ENCODE data around the gene CALN1. TPM values are rescaled to one million over a fixed set of nuclear protein-coding genes. Genes with fewer than 3 reads are reported as not detected.
"Not testable (repeated sequence)": the region's sequence is repeated elsewhere in the genome, so short reads cannot be mapped to it uniquely, and the experiment has no call there.

CALN1 gene
- polyA plus RNA-seq, 4 donors = under 0.01 to 0.07 (median 0.06) TPM; not detected in 1

DNA sequence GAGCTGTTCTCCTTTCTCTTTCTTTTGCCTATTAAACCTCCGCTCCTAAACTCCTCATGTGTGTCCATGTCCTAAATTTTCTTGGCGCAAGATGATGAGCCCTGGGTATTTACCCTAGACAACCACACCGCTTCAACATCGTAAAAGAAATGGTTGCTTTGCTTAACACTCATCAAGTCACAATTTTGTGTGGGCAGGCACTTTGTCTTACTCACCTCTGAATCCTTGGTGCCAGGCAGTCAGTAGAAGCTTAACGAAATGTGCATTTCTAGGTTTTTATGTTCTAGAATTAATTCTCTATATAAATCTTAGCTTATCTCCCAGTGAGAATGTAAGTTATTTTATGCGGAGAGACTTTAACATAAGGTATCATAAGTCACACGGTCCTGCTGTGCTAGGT is 478.7 kb downstream of the CALN1 start:
- no peaks in the 10 kb centered on the region for H3K4me1 ChIP-seq (ENCODE audit: control insufficient read depth in 3 of 3, insufficient read depth in 2 of 3, low read depth in 1 of 3, low read length in 2 of 3)
- no peaks in the 10 kb centered on the region for H3K36me3 ChIP-seq (ENCODE audit: control insufficient read depth in 3 of 3, insufficient read depth in 2 of 3, low read depth in 1 of 3, low read length in 3 of 3)
- no peak overlapping the region for H3K27ac ChIP-seq (ENCODE audit: low read depth in 1 of 3, low read length in 2 of 3)
- H3K4me3 ChIP-seq (ENCODE audit: low read depth in 1 of 3, low read length in 3 of 3) = no peak overlapping the region
- no peak for DNase-seq
- 89 to 90% (median 89%) methylated on average over 7 of the region's 7 CpGs for WGBS, 3 donors
- no peak for FAIRE-seq
- H3K27me3 ChIP-seq (ENCODE audit: control insufficient read depth in 3 of 3, insufficient read depth in 3 of 3, low read length in 3 of 3) = no peaks in the 10 kb centered on the region
- peaks cover 1 to 6% of the 10 kb centered on the region in 2 donors for H3K9me3 ChIP-seq (ENCODE audit: control insufficient read depth in 2 of 2, insufficient read depth in 1 of 2, low read depth in 1 of 2, low read length in 1 of 2)

DNA sequence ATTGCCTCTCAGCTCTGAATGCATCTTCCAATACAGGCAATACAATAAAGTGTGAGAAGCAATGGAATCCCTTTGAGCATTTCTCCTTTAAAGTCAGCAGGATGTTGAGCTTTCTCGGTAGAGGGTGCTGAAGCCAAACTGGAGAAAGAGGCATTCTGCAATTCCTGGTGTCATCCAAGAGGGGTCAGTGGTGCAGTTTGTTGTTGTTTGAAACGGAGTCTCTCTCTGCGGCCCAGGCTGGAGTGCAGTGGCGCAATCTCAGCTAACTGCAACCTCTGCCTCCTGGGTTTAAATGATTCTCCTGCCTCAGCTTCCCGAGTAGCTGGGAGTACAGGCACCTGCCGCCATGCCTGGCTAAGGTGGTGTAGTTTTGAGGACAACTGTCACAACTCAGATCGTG is 486.5 kb downstream of the CALN1 start:
- no peak overlapping the region for H3K27ac ChIP-seq (ENCODE audit: low read depth in 1 of 3, low read length in 2 of 3)
- no peaks in the 10 kb centered on the region for H3K27me3 ChIP-seq (ENCODE audit: control insufficient read depth in 3 of 3, insufficient read depth in 3 of 3, low read length in 3 of 3)
- FAIRE-seq (no peak), DNase-seq (no peak)
- WGBS, 3 donors = 63 to 76% (median 66%) methylated on average over 7 of the region's 7 CpGs
- no peaks in the 10 kb centered on the region for H3K36me3 ChIP-seq (ENCODE audit: control insufficient read depth in 3 of 3, insufficient read depth in 2 of 3, low read depth in 1 of 3, low read length in 3 of 3)
- H3K9me3 ChIP-seq (ENCODE audit: control insufficient read depth in 2 of 2, insufficient read depth in 1 of 2, low read depth in 1 of 2, low read length in 1 of 2) = peaks cover 2 to 12% of the 10 kb centered on the region in 2 donors
- H3K4me3 ChIP-seq (ENCODE audit: low read depth in 1 of 3, low read length in 3 of 3) = no peak overlapping the region
- no peaks in the 10 kb centered on the region for H3K4me1 ChIP-seq (ENCODE audit: control insufficient read depth in 3 of 3, insufficient read depth in 2 of 3, low read depth in 1 of 3, low read length in 2 of 3)

DNA sequence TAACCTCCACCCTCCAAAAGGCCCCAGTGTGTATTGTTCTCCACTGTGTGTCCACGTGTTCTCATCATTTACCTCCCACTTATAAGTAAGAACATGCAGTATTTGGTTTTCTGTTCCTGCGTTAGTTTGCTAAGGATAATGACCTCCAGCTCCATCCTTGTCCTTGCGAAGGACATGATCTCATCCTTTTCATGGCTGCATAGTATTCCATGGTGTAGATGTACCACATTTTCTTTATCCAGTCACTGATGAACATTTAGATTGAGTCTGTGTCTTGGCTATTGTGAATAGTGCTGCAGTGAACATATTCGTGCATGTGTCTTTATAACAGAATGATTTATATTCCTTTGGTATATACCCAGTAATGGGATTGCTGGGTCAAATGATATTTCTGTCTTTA is 497.9 kb downstream of the CALN1 start:
- H3K9me3 ChIP-seq (ENCODE audit: control insufficient read depth in 2 of 2, insufficient read depth in 1 of 2, low read depth in 1 of 2, low read length in 1 of 2); H3K4me3 ChIP-seq (ENCODE audit: low read depth in 1 of 3, low read length in 3 of 3); H3K27ac ChIP-seq (ENCODE audit: low read depth in 1 of 3, low read length in 2 of 3); H3K27me3 ChIP-seq (ENCODE audit: control insufficient read depth in 3 of 3, insufficient read depth in 3 of 3, low read length in 3 of 3); FAIRE-seq; DNase-seq; H3K4me1 ChIP-seq (ENCODE audit: control insufficient read depth in 3 of 3, insufficient read depth in 2 of 3, low read depth in 1 of 3, low read length in 2 of 3); H3K36me3 ChIP-seq (ENCODE audit: control insufficient read depth in 3 of 3, insufficient read depth in 2 of 3, low read depth in 1 of 3, low read length in 3 of 3): not testable (repeated sequence)
- 86 to 90% (median 88%) methylated on average over 4 of the region's 4 CpGs for whole genome bisulfite sequencing, 3 donors

DNA sequence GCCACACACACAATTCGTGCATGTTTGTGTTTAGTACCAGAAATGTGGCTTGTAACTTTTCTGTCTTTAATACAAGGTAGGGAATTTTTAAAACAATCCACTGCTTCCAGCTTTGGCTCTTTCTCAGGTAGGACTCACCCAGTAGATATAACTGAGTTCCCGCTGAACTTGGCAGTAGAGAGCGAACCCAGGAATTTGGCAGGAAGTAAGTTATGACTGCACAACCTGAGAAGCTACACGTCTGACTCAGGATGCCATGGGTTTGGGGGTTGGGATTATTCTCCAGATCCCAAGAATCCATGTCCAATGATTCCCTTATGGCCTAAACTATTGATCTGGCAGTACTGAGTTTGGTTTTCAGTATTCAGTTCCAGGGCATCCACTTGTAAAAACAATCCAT is 499.7 kb downstream of the CALN1 start:
- Histone ChIP-seq H3K27ac (ENCODE audit: low read depth in 1 of 3, low read length in 2 of 3) (no peak overlapping the region), H3K36me3 (ENCODE audit: control insufficient read depth in 3 of 3, insufficient read depth in 2 of 3, low read depth in 1 of 3, low read length in 3 of 3) (no peaks in the 10 kb centered on the region), H3K9me3 (ENCODE audit: control insufficient read depth in 2 of 2, insufficient read depth in 1 of 2, low read depth in 1 of 2, low read length in 1 of 2) (peaks cover 0 to 9% of the 10 kb centered on the region in 2 donors), H3K27me3 (ENCODE audit: control insufficient read depth in 3 of 3, insufficient read depth in 3 of 3, low read length in 3 of 3) (no peaks in the 10 kb centered on the region), H3K4me1 (ENCODE audit: control insufficient read depth in 3 of 3, insufficient read depth in 2 of 3, low read depth in 1 of 3, low read length in 2 of 3) (no peaks in the 10 kb centered on the region), H3K4me3 (ENCODE audit: low read depth in 1 of 3, low read length in 3 of 3) (no peak overlapping the region)
- FAIRE-seq = no peak
- WGBS, 3 donors = 66 to 83% (median 70%) methylated on average over 4 of the region's 4 CpGs
- DNase-seq = no peak

DNA sequence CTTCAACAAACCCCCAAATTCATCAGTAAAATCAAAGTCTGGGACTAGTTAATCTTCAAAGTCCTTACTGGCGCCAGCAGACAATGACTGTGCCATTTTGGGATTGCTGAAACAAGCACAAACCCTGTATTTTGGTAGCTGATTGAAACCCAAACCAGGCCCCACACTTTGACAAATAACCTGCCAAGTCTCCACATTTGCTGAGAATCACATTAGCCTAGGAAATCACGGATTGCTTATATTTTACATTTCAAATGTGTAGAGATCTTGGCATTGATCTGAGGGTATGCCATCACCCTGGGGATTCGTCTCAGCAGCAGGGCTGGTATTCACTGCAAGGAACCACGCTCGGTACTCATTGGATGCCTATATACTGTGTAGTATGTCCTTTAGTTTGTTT is 501.1 kb downstream of the CALN1 start:
- H3K36me3 ChIP-seq (ENCODE audit: control insufficient read depth in 3 of 3, insufficient read depth in 2 of 3, low read depth in 1 of 3, low read length in 3 of 3) = no peaks in the 10 kb centered on the region
- DNase-seq (no peak), FAIRE-seq (no peak)
- peaks cover 0 to 9% of the 10 kb centered on the region in 2 donors for H3K9me3 ChIP-seq (ENCODE audit: control insufficient read depth in 2 of 2, insufficient read depth in 1 of 2, low read depth in 1 of 2, low read length in 1 of 2)
- no peak overlapping the region for H3K4me3 ChIP-seq (ENCODE audit: low read depth in 1 of 3, low read length in 3 of 3)
- no peaks in the 10 kb centered on the region for H3K27me3 ChIP-seq (ENCODE audit: control insufficient read depth in 3 of 3, insufficient read depth in 3 of 3, low read length in 3 of 3)
- H3K4me1 ChIP-seq (ENCODE audit: control insufficient read depth in 3 of 3, insufficient read depth in 2 of 3, low read depth in 1 of 3, low read length in 2 of 3) = no peaks in the 10 kb centered on the region
- WGBS, 3 donors = 67 to 78% (median 67%) methylated on average over 5 of the region's 5 CpGs
- H3K27ac ChIP-seq (ENCODE audit: low read depth in 1 of 3, low read length in 2 of 3) = no peak overlapping the region

- Histone ChIP-seq H3K27ac (ENCODE audit: low read depth in 1 of 3, low read length in 2 of 3) (no peak overlapping the region), H3K4me3 (ENCODE audit: low read depth in 1 of 3, low read length in 3 of 3) (no peak overlapping the region), H3K9me3 (ENCODE audit: control insufficient read depth in 2 of 2, insufficient read depth in 1 of 2, low read depth in 1 of 2, low read length in 1 of 2) (peaks cover 0 to 3% of the 10 kb centered on the region in 2 donors), H3K27me3 (ENCODE audit: control insufficient read depth in 3 of 3, insufficient read depth in 3 of 3, low read length in 3 of 3) (no peaks in the 10 kb centered on the region), H3K36me3 (ENCODE audit: control insufficient read depth in 3 of 3, insufficient read depth in 2 of 3, low read depth in 1 of 3, low read length in 3 of 3) (no peaks in the 10 kb centered on the region), H3K4me1 (ENCODE audit: control insufficient read depth in 3 of 3, insufficient read depth in 2 of 3, low read depth in 1 of 3, low read length in 2 of 3) (no peaks in the 10 kb centered on the region)
- DNase-seq (no peak), FAIRE-seq (no peak)
- WGBS, 3 donors = 80 to 92% (median 82%) methylated on average over 1 of the region's 1 CpG
Observed at GRCh38 chr7:71905821-71906220, 506.3 kb downstream of the CALN1 start.

DNA sequence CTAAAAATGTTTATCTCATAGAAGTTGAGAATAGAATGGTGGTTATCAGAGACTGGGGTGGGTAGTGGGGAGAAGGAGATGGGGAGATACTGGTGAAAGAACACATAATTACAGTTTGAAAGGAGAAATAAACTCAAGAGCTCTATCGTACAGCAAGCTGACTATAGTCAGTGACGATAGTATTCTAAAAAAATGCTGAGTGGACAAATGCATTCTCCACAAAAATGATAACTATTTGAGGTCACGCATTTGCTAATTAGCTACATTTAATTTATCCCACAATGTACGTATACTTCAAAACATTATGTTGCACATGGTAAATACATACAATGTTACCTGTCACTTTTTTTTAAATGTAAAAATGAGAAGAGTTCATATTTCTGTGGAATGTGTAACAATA is 507.7 kb downstream of the CALN1 start:
- Histone ChIP-seq H3K9me3 (ENCODE audit: control insufficient read depth in 2 of 2, insufficient read depth in 1 of 2, low read depth in 1 of 2, low read length in 1 of 2) (no peaks in the 10 kb centered on the region), H3K4me1 (ENCODE audit: control insufficient read depth in 3 of 3, insufficient read depth in 2 of 3, low read depth in 1 of 3, low read length in 2 of 3) (no peaks in the 10 kb centered on the region), H3K27ac (ENCODE audit: low read depth in 1 of 3, low read length in 2 of 3) (no peak overlapping the region), H3K27me3 (ENCODE audit: control insufficient read depth in 3 of 3, insufficient read depth in 3 of 3, low read length in 3 of 3) (no peaks in the 10 kb centered on the region), H3K4me3 (ENCODE audit: low read depth in 1 of 3, low read length in 3 of 3) (no peak overlapping the region), H3K36me3 (ENCODE audit: control insufficient read depth in 3 of 3, insufficient read depth in 2 of 3, low read depth in 1 of 3, low read length in 3 of 3) (no peaks in the 10 kb centered on the region)
- FAIRE-seq (no peak), DNase-seq (no peak)
- WGBS, 3 donors = 91 to 95% (median 92%) methylated on average over 4 of the region's 4 CpGs

- DNase-seq (no peak), FAIRE-seq (no peak)
- WGBS, 3 donors = 53 to 57% (median 55%) methylated on average over 3 of the region's 3 CpGs
- Histone ChIP-seq H3K9me3 (ENCODE audit: control insufficient read depth in 2 of 2, insufficient read depth in 1 of 2, low read depth in 1 of 2, low read length in 1 of 2) (no peaks in the 10 kb centered on the region), H3K36me3 (ENCODE audit: control insufficient read depth in 3 of 3, insufficient read depth in 2 of 3, low read depth in 1 of 3, low read length in 3 of 3) (no peaks in the 10 kb centered on the region), H3K4me1 (ENCODE audit: control insufficient read depth in 3 of 3, insufficient read depth in 2 of 3, low read depth in 1 of 3, low read length in 2 of 3) (no peaks in the 10 kb centered on the region), H3K27ac (ENCODE audit: low read depth in 1 of 3, low read length in 2 of 3) (no peak overlapping the region), H3K4me3 (ENCODE audit: low read depth in 1 of 3, low read length in 3 of 3) (no peak overlapping the region), H3K27me3 (ENCODE audit: control insufficient read depth in 3 of 3, insufficient read depth in 3 of 3, low read length in 3 of 3) (no peaks in the 10 kb centered on the region)
Observed at GRCh38 chr7:71900556-71900955, 511.6 kb downstream of the CALN1 start.

DNA sequence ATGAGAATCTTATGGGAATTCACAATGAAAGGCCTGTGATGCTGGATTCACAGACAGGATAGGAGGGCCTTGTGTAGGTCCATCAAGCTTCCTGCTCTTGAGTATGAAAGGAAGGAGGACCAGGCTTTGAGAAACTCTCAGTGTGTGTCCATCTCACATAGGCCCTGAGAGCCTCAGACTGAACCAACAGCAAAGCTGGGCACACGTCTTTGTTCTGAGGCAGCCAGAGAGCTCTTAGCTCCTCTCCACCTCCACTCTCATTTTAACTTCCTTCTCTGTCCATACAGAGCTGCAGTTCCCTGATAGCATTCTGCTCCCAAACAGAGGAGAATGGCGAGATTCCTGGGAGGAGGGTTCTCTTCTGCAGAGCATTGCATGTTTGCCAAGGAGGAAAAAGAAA is 515.6 kb downstream of the CALN1 start:
- no peak for FAIRE-seq

More for the DNA sequence above, 515.6 kb downstream of the CALN1 start:
- Histone ChIP-seq H3K4me1 (ENCODE audit: control insufficient read depth in 3 of 3, insufficient read depth in 2 of 3, low read depth in 1 of 3, low read length in 2 of 3) (no peaks in the 10 kb centered on the region), H3K36me3 (ENCODE audit: control insufficient read depth in 3 of 3, insufficient read depth in 2 of 3, low read depth in 1 of 3, low read length in 3 of 3) (no peaks in the 10 kb centered on the region), H3K27ac (ENCODE audit: low read depth in 1 of 3, low read length in 2 of 3) (no peak overlapping the region), H3K9me3 (ENCODE audit: control insufficient read depth in 2 of 2, insufficient read depth in 1 of 2, low read depth in 1 of 2, low read length in 1 of 2) (no peaks in the 10 kb centered on the region), H3K4me3 (ENCODE audit: low read depth in 1 of 3, low read length in 3 of 3) (no peak overlapping the region), H3K27me3 (ENCODE audit: control insufficient read depth in 3 of 3, insufficient read depth in 3 of 3, low read length in 3 of 3) (no peaks in the 10 kb centered on the region)
- WGBS, 3 donors = 67 to 81% (median 70%) methylated on average over 2 of the region's 2 CpGs
- DNase-seq = no peak
